ENCODE results near the gene NRIP1.

DNA sequence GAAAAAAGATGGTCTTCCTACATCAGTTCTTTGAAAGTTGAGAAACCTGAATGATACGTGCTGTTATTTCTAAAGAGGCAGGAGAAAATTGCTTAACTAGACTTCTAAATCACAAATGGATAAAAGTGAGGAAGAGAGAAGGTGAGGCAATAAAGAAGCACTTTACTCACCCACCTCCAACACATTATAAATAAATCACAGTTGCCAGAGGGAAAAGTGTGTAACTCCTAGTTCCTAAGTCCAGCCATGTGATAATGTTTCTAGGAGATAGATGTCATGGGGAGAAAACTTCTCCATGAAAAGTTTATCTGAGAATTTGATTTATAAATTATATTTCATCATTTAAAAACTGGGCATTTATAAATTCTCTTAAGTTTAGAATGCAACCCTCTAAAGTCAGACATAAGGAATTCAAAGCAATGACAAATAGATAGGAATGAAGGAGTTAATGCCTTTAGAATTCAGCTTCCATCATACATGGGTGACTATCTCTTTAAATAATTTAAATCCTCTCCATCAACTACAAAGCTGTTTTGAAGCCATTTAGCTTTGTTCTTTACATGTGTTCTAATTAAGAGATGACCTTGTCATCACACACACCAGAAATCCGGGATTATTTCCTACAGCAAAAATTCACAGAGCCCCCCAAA is 60.0 kb downstream of the NRIP1 start:
- TF ChIP-seq, protein P1, sequence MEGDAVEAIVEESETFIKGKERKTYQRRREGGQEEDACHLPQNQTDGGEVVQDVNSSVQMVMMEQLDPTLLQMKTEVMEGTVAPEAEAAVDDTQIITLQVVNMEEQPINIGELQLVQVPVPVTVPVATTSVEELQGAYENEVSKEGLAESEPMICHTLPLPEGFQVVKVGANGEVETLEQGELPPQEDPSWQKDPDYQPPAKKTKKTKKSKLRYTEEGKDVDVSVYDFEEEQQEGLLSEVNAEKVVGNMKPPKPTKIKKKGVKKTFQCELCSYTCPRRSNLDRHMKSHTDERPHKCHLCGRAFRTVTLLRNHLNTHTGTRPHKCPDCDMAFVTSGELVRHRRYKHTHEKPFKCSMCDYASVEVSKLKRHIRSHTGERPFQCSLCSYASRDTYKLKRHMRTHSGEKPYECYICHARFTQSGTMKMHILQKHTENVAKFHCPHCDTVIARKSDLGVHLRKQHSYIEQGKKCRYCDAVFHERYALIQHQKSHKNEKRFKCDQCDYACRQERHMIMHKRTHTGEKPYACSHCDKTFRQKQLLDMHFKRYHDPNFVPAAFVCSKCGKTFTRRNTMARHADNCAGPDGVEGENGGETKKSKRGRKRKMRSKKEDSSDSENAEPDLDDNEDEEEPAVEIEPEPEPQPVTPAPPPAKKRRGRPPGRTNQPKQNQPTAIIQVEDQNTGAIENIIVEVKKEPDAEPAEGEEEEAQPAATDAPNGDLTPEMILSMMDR (IDR thresholded peaks at IDR 0.05), result no peak
- TF ChIP-seq POLR2A (IDR thresholded peaks at IDR 0.05), result no peak

Data from suprapubic skin (tissue), 3 donors.